Measurements from ENCODE around the gene OTOF.

- TF ChIP-seq, protein P1, sequence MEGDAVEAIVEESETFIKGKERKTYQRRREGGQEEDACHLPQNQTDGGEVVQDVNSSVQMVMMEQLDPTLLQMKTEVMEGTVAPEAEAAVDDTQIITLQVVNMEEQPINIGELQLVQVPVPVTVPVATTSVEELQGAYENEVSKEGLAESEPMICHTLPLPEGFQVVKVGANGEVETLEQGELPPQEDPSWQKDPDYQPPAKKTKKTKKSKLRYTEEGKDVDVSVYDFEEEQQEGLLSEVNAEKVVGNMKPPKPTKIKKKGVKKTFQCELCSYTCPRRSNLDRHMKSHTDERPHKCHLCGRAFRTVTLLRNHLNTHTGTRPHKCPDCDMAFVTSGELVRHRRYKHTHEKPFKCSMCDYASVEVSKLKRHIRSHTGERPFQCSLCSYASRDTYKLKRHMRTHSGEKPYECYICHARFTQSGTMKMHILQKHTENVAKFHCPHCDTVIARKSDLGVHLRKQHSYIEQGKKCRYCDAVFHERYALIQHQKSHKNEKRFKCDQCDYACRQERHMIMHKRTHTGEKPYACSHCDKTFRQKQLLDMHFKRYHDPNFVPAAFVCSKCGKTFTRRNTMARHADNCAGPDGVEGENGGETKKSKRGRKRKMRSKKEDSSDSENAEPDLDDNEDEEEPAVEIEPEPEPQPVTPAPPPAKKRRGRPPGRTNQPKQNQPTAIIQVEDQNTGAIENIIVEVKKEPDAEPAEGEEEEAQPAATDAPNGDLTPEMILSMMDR (IDR thresholded peaks at IDR 0.05 in 8 of 11, conservative IDR thresholded peaks at IDR 0.05 in 3 of 11): no peak
- TF ChIP-seq POLR2A (IDR thresholded peaks at IDR 0.05) (no peak), POLR2AphosphoS5 (IDR thresholded peaks at IDR 0.05) (no peak)
Measured at GRCh38 chr2:26451700-26452099, 26.2 kb downstream of the OTOF start.

Measured in spleen (tissue), 7 donors.